Activated CD8-positive, alpha-beta memory T cell treated with anti-CD3 and anti-CD28 coated beads for 1 hour (primary cell): ENCODE measurements around the gene TALDO1.

Experiments used
- DNase-seq, 2 donors: peaks; one replicate each; pipeline ENCODE4 v3.0.0-alpha.2; 2020; ENCODE audit warnings: low read depth in 1 of 2; ENCODE audit errors: extremely low read depth in 1 of 2

The TALDO1 gene

DNA sequence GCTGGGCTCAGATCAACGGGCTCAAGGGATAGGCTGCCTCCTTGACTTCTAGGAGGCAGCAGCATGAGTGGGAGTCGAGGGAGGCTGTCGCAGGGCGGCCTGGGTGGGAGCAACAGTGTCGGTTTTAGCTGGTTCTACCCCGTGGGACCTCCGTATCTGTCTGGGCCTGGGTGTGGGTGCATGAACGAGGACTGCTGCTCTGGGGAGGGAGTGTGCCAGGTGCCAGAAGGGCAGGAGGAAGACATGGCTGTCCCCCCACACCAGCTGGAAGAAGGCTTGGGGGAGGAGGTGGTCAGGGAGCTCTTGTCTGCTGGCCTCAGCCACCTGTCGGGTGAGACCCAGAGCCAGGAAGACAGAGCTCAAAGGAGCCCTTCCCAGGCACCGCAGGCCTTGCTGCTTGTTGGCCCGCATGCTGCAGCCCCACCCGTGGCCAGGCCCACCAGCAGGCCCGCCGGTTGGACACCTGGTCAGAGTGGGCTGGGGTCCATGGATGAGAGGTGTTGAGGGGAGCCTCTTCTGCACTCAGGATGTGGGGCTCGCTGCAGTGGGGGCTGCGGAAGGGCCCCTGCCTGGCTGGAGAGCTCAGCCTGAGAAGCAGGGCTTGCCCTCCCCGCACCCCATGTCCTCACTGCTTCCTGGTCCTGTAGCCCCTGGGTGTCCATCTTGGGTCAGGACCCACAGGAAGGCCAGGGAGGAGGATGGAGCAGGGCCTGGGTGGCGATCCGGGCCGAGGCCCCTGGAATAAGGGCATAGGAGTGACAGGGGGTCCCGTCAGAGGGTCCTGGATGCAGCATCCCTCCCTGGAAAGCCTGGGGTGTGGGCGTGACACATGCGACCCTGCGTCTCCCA is 39.2 kb downstream of the TALDO1 start:
- no peak for DNase-seq

- DNase-seq: no peak
Observed at GRCh38 chr11:787084-787675, 39.9 kb downstream of the TALDO1 start.

GRCh38 chr11:788009-788640 is 40.9 kb downstream of the TALDO1 start:
- DNase-seq: no peak

- DNase-seq: no peak
Observed at GRCh38 chr11:788953-789940, 42.0 kb downstream of the TALDO1 start.

GRCh38 chr11:789943-790342 is 42.7 kb downstream of the TALDO1 start, which contains the start of gene CEND1:
CEND1 (minus strand) TSS chr11:790090; CDS start chr11:788576, 1,514 bp downstream.
- DNase-seq: no peak

- DNase-seq: no peak
Observed at GRCh38 chr11:790721-791564, 43.7 kb downstream of the TALDO1 start.

GRCh38 chr11:791658-792534 is 44.6 kb downstream of the TALDO1 start:
- no peak for DNase-seq

GRCh38 chr11:792535-792821 is 45.2 kb downstream of the TALDO1 start:
- no peak for DNase-seq

- no peak for DNase-seq
Observed at GRCh38 chr11:792873-793272, 45.6 kb downstream of the TALDO1 start.

DNA sequence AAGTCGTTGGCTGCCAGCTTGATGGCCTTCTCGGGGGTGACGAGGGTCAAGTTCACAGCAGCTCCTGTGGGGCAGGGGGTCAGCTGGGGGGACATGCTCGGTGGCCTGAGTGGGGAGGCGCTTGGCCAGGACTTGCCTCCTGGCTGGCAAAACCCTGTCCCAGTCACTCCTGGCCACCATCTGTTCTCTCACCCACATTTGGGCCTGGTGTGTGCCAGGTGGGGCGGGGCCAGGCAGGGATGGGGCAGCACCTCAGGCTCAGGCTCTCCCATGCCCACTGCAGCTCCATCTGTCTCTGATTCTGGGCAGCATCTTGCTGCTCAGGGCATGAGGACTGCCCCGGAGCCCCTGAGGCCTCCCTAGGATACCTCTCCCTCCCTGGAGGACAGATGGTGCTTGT is 46.3 kb downstream of the TALDO1 start:
- no peak for DNase-seq

GRCh38 chr11:794013-794765 is 46.9 kb downstream of the TALDO1 start:
- no peak for DNase-seq

DNA sequence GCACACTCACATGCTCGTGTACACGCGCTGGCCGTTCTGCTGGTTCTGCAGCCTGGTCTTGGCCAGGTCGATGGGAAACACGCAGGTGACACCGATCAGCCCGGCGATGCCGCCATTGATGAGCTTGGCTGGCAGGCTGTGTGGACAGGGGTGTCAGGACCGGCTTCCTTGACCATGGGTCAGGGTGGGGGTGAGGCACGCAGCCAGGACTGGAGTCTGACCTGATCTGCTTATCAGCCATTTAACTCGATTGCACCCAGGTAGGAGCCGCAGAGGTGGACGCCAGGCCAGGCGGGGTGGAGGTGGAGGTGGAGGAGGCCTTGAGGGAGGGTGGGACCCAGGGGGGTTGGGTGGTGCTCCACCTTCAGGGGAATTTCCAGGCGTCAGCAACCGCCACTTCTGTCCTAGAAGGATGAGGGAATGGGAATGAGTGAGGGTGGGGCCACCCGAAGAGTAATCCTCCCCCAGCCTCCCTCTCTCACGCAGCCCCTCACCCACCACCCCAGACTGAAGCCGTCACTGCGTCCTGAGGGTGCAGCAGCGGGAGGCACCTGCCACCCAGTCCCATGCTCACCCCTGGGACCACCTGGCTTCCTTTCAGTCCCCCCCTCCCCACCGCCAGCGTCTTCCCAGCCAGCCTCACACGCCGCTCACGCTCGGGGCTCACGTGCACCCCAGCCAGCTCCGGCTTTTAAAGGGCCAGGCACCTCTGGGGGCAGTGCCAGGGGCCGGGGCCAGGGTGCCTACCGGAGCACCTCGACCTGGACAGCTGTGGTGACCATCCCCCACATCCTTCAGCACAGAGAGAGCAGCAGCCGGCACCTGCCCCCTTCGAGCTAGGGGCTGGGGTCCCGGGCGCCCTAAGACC is 47.7 kb downstream of the TALDO1 start:
- DNase-seq: no peak

DNA sequence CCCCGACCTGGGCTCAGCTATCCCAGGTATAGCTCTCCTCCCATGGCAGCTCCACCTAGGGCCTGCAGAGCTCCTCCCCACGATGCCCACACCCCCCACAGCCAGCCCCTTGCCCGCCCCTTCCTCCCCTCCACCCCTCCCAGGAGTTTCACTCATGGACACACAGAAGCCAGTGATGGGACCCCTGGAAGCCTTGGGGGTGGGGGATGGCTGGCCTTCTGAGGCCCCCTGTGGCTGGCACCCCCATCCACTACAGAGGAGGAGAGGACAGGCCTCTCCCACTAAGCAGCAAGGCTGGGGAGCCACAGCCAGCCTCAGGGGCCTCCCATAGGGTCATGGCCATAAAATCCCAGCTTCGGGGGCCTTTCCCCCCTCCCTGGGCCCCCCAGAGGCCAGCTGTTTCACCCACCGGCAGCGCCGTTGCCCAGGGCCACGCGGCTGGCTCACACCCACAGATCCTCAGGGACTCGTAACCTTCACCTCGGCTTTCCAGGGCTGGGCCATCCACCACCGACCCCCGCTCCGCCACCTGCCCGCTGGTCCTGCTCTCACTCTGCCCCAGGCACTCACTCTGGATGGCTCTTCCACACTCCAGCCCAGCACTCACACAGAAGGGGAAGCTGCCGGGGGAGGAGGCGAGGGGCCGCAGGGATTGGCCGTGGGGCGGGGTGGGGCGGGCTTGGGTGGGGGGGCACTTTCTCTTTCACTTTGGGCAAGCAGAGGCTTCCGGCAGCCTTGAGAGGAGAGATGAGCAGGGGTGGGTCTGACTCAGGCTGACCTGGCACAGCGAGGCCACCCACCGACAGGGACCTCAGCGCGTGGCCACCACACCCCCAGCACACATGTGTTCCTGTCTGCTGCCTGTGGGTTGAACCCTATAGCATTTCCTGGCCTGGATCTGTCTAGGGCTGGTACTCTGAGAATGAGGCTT is 48.6 kb downstream of the TALDO1 start:
- peak in 1 of 2 donors; percentile 56 for DNase-seq

- DNase-seq: no peak
Observed at GRCh38 chr11:796565-797295, 49.5 kb downstream of the TALDO1 start.

DNA sequence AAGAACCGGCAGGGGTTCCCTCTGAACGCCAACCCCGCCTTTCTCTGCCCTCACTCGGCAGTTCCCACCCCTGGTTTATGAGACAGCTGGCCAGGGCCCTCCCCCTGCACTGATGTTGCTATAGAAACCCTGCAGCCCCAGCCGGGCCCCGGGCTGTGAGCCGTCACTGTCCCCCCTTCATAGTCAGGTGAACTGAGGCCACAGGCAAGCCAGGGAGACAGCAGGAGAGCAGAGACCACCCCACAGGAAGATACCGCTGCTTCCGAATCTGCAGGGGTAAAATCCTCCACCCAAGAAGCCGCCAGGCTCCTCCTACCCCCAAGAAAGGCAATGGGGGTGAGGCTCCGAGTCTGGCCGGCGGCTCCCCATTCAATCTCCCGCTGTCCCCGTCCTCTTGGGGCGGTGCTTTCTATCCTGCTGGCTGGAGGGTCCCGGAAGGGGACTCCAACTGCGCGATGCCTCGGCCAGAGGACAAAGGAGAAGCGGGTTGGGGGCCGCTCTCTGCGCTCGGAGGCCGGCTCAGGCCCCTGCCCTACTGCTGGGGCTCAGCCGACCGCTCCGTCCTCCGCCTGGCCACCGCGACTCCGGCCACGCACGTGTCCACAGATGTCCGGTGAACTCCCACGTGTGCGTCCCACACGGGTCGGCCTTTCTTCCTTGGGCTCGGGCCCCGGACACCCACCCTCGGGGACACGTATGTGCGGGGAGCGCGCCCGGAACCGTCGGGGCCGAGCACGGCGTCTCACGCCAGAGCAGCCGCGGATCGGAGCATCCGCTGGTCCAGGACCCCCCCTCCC is 50.2 kb downstream of the TALDO1 start:
- peak; percentile 52 to 63 for DNase-seq
